PC-9 (cell line): Measurements from ENCODE around the gene SPON2.

Experiments used
- CTCF ChIP-seq: fragments of 200-600 bp; sonication (generic); conservative IDR thresholded peaks from 2 replicates; pipeline ENCODE4 v1.6.1; 2017; ENCODE audit warnings: mixed run types, antibody characterized with exemption, mild to moderate bottlenecking, moderate library complexity
- EZH2 ChIP-seq: fragments of 200-600 bp; sonication (generic); IDR thresholded peaks from 2 replicates; pipeline ENCODE4 v1.8.0; 2017; ENCODE audit warnings: antibody characterized with exemption, low read depth

- TF ChIP-seq CTCF (no peak), EZH2 (no peak)
These were observed 20.1 kb downstream of the SPON2 start for GRCh38 chr4:1152290-1152689.
